HFFc6 (cell line): Measurements from ENCODE around the gene PPCS. TPM values are rescaled to one million over a fixed set of nuclear protein-coding genes. Genes with fewer than 3 reads are reported as not detected.
A peak's percentile ranks its signal among the peaks of the same experiment; 100 is the strongest.
"Not testable (repeated sequence)": the region's sequence is repeated elsewhere in the genome, so short reads cannot be mapped to it uniquely, and the experiment has no call there.

Source experiments
- DNase-seq: peaks from one replicate; pipeline ENCODE4 v3.0.0-alpha.2; 2018
- H3K27ac Mint-ChIP-seq: 2 replicates; pipeline ENCODE4 v1.8.0; 2020; ENCODE audit warnings: mild to moderate bottlenecking, mixed read lengths
- H3K27me3 Mint-ChIP-seq: 2 replicates; pipeline ENCODE4 v1.8.0; 2021; ENCODE audit warnings: mild to moderate bottlenecking, moderate library complexity, mixed read lengths; ENCODE audit not compliant: insufficient read depth
- H3K36me3 Mint-ChIP-seq: 2 replicates; pipeline ENCODE4 v1.8.0; 2021; ENCODE audit warnings: low read depth, mixed read lengths
- H3K4me1 Mint-ChIP-seq: 2 replicates; pipeline ENCODE4 v1.8.0; 2020; ENCODE audit warnings: low read depth, mixed read lengths
- H3K4me3 Mint-ChIP-seq: 2 replicates; pipeline ENCODE4 v1.8.0; 2020; ENCODE audit warnings: mild to moderate bottlenecking, moderate library complexity, mixed read lengths
- H3K9me3 Mint-ChIP-seq: 2 replicates; pipeline ENCODE4 v1.8.0; 2020; ENCODE audit warnings: mild to moderate bottlenecking, mixed read lengths
- CTCF ChIP-seq: fragments of 200-600 bp; sonication (generic); IDR thresholded peaks from 2 replicates; pipeline ENCODE4 v1.5.0; 2021; ENCODE audit warnings: antibody characterized with exemption, mild to moderate bottlenecking
- total RNA-seq, 6 experiments: library from RNA; stranded (reverse); fragmentation: NEBNext Ultra II Directional; extraction: Animal tissue kit (Norgen Biotek cat#: 25700); gene quantifications; 2 replicates in 1 of 6; 3 replicates in 5 of 6; pipeline ENCODE4 v1.2.3, GENCODE V29; 2021

PPCS gene
- total RNA-seq, 6 experiments from 2014 or later: 27.6 to 34.8 (median 29.2) TPM

DNA sequence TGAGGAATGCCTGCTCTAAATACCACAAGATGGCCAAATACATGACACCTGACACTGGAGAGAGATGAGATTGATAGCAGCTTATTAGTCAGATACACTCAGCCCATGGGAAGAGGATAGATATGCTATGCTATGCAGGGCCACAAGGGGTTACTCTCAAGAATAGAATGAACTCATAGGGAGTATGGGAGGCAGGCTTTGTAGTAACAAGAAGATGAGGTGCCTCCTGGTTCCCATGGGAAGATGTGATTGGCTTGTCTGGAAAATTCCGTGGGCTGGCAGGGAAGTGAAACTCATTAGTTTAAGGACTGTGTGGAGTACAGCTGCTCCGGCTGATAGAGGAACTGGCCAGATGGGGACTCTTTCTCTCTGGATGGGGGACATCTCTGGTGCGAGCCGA is 23.3 kb downstream of the PPCS start:
- peaks cover 7% of the 10 kb centered on the region for H3K27me3 Mint-ChIP-seq
- no peaks in the 10 kb centered on the region for H3K9me3 Mint-ChIP-seq
- H3K4me1 Mint-ChIP-seq: peaks cover 6% of the 10 kb centered on the region; the same call in 1 of the 2 replicates
- H3K4me3 Mint-ChIP-seq: no peak overlapping the region
- no peak overlapping the region for H3K27ac Mint-ChIP-seq
- DNase-seq: peak; percentile 7
- no peaks in the 10 kb centered on the region for H3K36me3 Mint-ChIP-seq
- peak; percentile 38 for TF ChIP-seq CTCF

DNA sequence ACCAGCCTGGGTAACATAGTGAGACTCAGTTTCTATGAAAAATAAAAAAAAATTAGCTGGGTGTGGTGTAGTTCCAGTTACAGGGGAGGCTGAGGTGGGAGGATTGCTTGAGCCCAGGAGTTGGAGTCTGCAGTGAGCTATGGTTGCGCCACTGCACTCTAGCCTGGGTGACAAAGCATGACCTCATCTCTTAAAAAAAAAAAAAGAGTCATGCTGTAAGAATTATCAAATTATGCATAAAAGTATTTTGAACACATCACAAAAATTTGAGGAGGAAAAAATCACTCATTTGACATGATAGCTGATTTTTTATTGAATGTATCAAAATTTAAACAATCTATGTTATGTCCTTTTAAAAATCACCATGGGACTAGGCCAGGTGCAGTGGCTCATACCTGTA is 24.6 kb downstream of the PPCS start:
- Mint-ChIP-seq H3K27me3 (peaks cover 7% of the 10 kb centered on the region), H3K9me3 (no peaks in the 10 kb centered on the region), H3K4me1 (peaks cover 11% of the 10 kb centered on the region; the same call in 1 of the 2 replicates), H3K27ac (no peak overlapping the region), H3K36me3 (no peaks in the 10 kb centered on the region), H3K4me3 (no peak overlapping the region)
- TF ChIP-seq CTCF: no peak
- DNase-seq: no peak

GRCh38 chr1:42482635-42483153 is 26.4 kb downstream of the PPCS start:
- Mint-ChIP-seq H3K4me1 (peaks cover 11% of the 10 kb centered on the region; the same call in 1 of the 2 replicates), H3K4me3 (no peak overlapping the region), H3K36me3 (no peaks in the 10 kb centered on the region), H3K9me3 (no peaks in the 10 kb centered on the region), H3K27ac (no peak overlapping the region), H3K27me3 (no peaks in the 10 kb centered on the region; the same call in none of the 2 replicates)
- TF ChIP-seq CTCF: no peak
- DNase-seq: no peak

- peak; percentile 91 for DNase-seq
- no peak for TF ChIP-seq CTCF
- H3K27ac Mint-ChIP-seq: peak overlapping the region; percentile 62
- peaks cover 11% of the 10 kb centered on the region; the same call in 1 of the 2 replicates for H3K4me1 Mint-ChIP-seq
- peaks cover 5% of the 10 kb centered on the region for H3K27me3 Mint-ChIP-seq
- H3K36me3 Mint-ChIP-seq: no peaks in the 10 kb centered on the region
- H3K9me3 Mint-ChIP-seq: no peaks in the 10 kb centered on the region
- no peak overlapping the region for H3K4me3 Mint-ChIP-seq
Measured at GRCh38 chr1:42484382-42484781, 28.0 kb downstream of the PPCS start.

DNA sequence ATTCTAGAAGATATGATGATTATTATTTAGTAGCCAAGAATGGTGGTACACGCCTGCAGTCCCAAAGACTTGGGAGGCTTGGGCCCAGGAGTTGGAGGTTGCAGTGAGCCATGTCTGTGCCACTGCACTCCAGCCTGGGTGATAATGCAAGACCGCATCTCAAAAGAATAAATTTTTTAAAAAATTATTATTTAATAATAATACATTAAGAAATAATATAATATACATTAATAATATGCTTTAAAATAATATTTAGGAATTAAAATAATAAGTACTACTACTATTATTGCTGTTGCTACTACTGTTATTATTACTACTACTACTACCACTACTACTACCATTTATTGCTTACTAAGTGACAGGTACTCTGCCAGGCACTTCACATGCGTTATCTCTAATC is 33.9 kb downstream of the PPCS start:
- Mint-ChIP-seq H3K4me1 (peaks cover 2% of the 10 kb centered on the region; the same call in 1 of the 2 replicates), H3K27ac (no peak overlapping the region), H3K27me3 (peaks cover 7% of the 10 kb centered on the region), H3K36me3 (no peaks in the 10 kb centered on the region), H3K9me3 (peaks cover 9% of the 10 kb centered on the region; the same call in 1 of the 2 replicates), H3K4me3 (no peak overlapping the region)
- no peak for DNase-seq
- TF ChIP-seq CTCF: no peak

DNA sequence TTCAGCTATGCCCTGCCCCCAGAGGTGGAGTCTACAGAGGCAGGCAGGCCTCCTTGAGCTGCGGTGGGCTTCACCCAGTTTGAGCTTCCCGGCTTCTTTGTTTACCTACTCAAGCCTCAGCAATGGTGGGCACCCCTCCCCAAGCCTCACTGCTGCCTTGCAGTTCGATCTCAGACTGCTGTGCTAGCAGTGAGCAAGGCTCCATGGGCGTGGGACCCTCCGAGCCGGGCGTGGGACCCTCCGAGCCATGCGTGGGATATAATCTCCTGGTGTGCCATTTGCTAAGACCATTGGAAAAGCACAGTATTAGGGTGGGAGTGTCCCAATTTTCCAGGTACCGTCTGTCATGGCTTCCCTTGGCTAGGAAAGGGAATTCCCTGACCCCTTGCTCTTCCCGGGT is 45.7 kb downstream of the PPCS start:
- not testable (repeated sequence) for H3K27ac Mint-ChIP-seq, H3K4me3 Mint-ChIP-seq, H3K4me1 Mint-ChIP-seq, DNase-seq, H3K27me3 Mint-ChIP-seq
- Mint-ChIP-seq H3K9me3 (peaks cover 42% of the 10 kb centered on the region), H3K36me3 (peaks cover 12% of the 10 kb centered on the region)
